ENCODE data around the gene PITPNM3.

The PITPNM3 gene

DNA sequence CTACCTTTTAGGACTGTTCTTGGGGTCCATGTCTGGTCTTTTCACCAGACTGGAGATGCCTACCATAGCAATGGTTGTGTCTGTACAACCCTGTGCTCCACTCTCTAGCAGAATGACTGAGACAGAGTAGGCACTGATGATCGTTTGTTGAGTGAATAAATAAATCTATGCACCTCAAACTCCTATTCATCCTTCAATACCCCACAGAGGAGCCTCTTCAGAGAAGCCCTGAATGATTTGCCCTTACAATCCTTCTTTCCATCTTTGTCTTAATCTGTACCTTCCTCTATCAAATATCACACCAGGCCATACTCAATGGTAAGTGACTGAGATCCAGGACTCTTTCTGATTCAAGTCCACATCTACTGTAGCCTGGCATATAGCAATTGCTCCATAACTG, 88.8 kb downstream of the PITPNM3 start:
- no peak for DNase-seq (ENCODE audit: extremely low read depth, low read depth)
- TF ChIP-seq, protein P1, sequence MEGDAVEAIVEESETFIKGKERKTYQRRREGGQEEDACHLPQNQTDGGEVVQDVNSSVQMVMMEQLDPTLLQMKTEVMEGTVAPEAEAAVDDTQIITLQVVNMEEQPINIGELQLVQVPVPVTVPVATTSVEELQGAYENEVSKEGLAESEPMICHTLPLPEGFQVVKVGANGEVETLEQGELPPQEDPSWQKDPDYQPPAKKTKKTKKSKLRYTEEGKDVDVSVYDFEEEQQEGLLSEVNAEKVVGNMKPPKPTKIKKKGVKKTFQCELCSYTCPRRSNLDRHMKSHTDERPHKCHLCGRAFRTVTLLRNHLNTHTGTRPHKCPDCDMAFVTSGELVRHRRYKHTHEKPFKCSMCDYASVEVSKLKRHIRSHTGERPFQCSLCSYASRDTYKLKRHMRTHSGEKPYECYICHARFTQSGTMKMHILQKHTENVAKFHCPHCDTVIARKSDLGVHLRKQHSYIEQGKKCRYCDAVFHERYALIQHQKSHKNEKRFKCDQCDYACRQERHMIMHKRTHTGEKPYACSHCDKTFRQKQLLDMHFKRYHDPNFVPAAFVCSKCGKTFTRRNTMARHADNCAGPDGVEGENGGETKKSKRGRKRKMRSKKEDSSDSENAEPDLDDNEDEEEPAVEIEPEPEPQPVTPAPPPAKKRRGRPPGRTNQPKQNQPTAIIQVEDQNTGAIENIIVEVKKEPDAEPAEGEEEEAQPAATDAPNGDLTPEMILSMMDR (IDR thresholded peaks at IDR 0.05; ENCODE audit: low read depth, low read length, missing control alignments): no peak
- H3K4me3 ChIP-seq (replicated peaks; ENCODE audit: low read depth, low read length): no peak overlapping the region

DNA sequence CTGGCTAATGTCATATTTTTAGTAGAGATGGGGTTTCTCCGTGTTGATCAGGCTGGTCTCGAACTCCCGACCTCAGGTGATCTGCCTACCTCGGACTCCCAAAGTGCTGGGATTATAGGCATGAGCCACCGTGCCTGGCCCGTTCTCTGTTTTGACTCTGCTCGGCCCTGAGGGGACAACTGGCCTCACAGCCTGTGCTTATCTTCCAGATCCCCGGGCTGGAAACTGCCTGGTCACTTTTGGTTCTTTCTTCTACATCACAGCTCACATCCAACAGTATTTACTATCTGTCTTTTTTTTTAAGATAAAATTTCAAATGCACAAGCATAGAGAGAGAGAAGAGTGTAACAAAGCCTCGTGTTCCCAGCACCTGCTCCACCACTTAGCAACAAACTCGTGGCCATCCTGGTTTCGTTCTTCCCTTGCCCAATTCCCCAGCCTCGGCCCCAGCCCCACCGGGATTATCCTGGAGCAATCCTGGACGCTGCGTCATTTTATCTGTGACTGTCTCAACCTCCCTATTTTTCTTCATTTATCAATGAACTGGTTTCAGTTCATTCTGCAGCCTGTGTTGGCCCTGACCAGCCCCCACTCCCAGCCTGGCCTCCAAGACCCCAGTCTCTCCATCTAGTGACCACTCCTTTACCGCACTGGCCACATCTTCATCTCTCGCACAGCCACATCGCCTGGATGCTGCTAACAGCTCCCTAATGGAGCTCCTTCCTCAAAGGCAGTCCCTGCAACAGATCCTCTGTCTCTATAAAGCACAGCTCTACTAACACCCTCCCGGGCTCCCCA, 91.0 kb downstream of the PITPNM3 start:
- no peak overlapping the region for H3K4me3 ChIP-seq (replicated peaks; ENCODE audit: low read depth, low read length)
- TF ChIP-seq, protein P1 (IDR thresholded peaks at IDR 0.05; ENCODE audit: low read depth, low read length, missing control alignments): no peak
- no peak for DNase-seq (ENCODE audit: extremely low read depth, low read depth)

DNA sequence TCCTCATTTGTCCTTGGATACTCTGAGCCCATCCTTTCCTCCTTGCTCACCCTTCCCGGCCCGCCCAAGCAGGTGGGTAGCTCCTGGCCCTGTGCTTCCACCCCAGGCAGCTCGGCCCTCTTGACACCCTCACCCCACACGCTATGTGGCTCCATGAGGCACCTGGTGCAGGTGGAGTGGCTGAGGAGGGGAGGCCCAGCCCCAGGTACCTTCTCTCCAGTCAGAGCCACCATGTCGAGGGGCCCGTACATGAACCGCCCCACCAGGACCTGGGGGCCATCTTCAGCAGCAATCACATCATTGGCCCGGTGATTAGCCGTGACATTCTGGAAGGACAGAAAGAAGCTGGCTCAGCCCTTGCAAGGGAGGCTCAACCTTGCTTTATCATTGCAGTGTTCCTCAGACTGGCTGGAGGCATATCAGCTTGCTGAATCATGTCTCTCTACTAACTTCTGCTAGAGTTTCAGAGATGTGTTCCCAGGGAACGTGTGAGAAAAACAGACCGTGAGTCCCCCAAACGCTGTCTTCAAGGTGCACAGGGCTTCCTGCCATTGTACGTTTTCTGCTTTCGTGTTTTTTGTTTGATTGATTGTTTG, 91.8 kb downstream of the PITPNM3 start:
- DNase-seq (ENCODE audit: extremely low read depth, low read depth): no peak
- TF ChIP-seq, protein P1 (IDR thresholded peaks at IDR 0.05; ENCODE audit: low read depth, low read length, missing control alignments): no peak
- H3K4me3 ChIP-seq (replicated peaks; ENCODE audit: low read depth, low read length): no peak overlapping the region

- no peak for DNase-seq (ENCODE audit: extremely low read depth, low read depth)
- TF ChIP-seq, protein P1 (IDR thresholded peaks at IDR 0.05; ENCODE audit: low read depth, low read length, missing control alignments): no peak
- no peak overlapping the region for H3K4me3 ChIP-seq (replicated peaks; ENCODE audit: low read depth, low read length)
These were observed 92.5 kb downstream of the PITPNM3 start for GRCh38 chr17:6463616-6464445.

DNA sequence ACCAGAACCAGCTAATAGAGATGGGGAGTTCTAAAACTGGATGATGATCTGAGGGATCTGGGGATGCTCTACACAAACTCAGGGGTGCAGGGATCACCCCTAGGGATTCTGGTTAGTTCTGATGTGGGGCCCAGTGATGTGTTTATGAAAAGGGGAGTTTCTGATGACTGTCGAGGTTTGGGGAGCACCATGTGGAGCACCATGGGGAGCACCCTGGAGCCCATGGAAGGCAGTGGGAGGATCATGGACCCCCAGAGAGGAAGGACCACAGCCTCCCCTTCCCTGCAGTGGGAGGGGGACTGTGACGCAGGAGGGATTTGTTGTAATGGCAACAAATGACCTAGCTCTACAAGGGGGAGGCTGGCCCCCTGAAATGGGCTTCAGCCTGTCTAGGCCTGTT, 93.7 kb downstream of the PITPNM3 start:
- H3K4me3 ChIP-seq (replicated peaks; ENCODE audit: low read depth, low read length): no peak overlapping the region
- DNase-seq (ENCODE audit: extremely low read depth, low read depth): no peak
- TF ChIP-seq, protein P1 (IDR thresholded peaks at IDR 0.05; ENCODE audit: low read depth, low read length, missing control alignments): no peak

DNA sequence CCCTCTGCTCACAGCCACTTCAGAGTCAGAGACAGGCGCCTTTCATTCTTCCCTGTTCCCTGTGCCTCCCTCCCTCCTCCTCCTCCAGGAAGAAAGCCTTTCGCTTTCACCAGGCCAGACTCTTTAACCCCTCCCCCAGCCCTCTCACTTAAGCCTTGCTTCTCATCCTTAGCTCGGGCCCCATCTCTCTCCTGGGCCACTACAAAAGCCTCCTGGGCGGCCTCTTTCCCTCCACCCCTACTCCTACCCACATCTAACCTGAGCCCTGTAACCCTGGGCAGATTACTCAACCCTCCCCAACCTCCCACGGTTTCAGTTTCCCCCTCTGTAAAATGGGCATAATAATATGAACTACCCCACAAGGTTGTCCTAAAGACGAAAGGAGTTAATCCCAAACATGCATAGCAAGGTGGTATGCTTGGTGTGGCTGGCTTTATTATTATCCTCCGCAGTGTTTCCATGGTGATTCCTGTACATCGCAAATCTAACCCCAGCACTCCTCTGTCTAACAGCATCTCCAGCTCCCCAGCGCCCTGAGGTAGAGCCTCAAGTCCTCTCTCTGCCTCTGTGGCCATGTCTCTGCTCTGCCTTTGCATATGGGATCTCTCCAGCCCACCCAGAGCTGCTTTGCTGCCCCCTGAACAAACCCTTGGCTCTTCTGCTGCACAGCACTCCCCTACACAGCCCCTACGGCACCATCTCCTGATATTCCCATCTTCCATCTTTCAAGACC, 94.4 kb downstream of the PITPNM3 start:
- TF ChIP-seq, protein P1 (IDR thresholded peaks at IDR 0.05; ENCODE audit: low read depth, low read length, missing control alignments): no peak
- H3K4me3 ChIP-seq (replicated peaks; ENCODE audit: low read depth, low read length): no peak overlapping the region
- DNase-seq (ENCODE audit: extremely low read depth, low read depth): no peak
